Glomerular visceral epithelial cell (primary cell): Measurements from ENCODE around the gene PGAP2.
A peak's percentile ranks its signal among the peaks of the same experiment; 100 is the strongest.
"Not testable (repeated sequence)": the region's sequence is repeated elsewhere in the genome, so short reads cannot be mapped to it uniquely, and the experiment has no call there.

ENCODE experiments used
- DNase-seq: peaks from one replicate; pipeline ENCODE4 v3.0.0-alpha.2; 2016; ENCODE audit errors: extremely low spot score

PGAP2 gene

DNA sequence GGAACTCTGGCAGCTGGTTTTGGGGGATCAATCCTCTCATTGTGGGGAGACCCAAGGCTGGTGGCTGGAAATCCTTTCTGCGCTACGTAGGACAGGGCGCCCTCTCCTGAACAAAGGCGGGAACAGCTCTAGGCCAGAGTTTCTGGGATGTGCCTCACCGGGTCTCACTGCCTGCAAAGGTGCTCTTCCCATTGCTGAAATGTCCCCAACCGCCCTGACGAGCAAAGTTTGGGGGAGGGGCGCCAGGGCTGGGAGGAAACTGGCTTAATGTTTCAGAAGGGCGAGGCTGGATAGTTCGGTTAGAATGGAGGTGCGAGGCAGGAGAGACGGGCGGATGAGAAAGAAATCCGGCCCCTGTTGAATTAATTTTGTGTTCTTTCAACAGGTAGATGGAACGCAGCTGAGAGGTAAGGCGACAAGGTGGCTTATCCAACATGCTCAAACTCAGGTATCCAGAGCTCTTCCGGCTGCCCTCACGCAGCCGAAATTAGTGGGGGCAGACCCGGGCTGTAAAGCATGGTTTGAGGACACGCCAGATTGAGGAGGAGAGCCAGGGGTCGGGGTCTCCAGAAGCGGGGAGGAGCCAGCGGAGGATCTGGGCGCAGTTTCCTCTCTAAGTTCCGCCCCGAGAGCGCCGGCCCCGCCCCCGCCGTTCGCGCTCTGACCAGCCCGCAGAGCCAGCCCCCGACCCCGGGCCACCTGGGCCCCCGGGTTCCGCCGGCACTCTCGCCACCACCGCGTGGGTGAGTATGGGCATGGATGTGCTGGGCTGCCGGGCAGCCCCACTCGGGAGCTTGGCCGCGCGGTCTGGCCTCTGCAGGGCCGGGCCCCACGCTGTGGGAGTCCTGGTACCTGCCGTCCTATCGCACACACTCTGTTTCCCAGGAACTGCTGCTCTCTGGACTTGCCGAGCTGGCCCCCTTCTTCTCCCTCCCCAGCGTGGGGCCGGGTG is at the start of gene PGAP2:
TSS of gene PGAP2 (plus strand) at position 652 of the 952 bp plus-strand sequence. CDS start 2,700 bp downstream, outside the sequence.
- DNase-seq: peak; percentile 58

DNA sequence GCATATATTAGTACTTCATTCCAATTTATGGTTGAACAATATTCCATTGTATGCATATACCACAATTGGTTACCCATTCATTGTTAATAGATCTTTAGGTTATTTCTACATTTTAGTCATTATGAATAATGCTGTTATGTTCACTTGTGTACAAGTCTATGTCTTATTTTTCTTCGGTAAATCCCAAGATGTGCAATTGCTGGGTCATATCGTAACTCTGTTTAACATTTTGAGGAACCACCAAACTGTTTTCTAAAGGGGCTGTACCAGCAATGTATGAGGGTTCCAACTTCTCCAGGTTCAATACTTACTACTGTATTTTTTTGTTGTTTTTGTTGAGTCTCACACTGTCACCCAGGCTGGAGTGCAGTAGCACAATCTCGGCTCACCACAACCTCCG is 44.1 kb upstream of the PGAP2 start:
- no peak for DNase-seq

DNA sequence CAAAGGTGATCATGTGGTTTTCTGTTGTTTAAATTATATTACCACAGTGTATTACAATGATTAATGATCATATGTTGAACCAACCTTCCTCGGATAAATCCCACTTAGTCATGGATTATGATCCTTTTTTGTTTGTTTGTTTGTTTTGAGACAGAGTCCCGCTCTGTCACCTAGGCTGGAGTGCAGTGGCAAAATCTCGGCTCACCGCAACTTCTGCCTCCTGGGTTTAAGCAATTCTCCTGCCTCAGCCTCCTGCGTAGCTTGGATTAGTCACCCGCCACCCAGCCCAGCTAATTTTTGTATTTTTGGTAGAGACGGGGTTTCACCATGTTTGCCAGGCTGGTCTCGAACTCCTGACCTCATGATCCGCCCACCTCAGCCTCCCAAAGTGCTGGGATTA is 41.5 kb upstream of the PGAP2 start:
- DNase-seq: not testable (repeated sequence)

DNA sequence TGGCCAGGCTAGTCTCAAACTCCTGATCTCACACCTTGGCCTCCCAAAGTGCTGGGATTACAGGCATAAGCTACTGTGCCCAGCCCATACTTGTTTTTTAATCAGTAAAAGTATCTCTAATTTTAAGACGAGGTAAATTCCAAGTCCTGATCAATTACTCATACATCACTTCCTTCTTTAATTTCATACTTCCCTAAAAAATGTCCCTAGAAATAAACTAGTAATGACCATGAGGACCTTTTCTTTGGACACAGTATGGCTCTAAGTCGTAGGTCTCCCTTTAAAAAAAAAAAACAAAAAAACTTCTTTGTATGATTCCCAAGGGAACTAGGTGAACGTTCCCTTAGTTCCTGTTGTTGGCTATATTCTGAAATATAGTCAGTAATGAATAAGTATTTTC is 40.8 kb upstream of the PGAP2 start:
- no peak for DNase-seq

DNA sequence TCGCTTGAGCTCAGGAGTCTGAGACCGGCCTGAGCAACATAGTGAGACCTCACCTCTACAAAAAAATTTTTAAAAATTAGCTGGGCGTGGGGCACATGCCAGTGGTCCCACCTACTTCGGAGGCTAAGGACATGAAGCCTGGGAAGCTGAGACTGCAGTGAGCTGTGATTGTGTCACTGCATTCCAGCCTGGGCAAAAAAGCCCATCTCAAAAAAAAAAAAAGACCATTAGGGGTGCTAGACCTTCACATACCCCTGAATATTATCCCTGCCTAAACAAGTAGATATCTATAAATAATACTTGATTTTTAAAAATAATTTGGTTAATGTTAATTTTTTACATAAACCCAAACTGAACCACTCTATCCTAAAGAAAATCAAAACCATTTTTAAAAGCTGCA is 35.2 kb upstream of the PGAP2 start:
- DNase-seq: no peak

DNA sequence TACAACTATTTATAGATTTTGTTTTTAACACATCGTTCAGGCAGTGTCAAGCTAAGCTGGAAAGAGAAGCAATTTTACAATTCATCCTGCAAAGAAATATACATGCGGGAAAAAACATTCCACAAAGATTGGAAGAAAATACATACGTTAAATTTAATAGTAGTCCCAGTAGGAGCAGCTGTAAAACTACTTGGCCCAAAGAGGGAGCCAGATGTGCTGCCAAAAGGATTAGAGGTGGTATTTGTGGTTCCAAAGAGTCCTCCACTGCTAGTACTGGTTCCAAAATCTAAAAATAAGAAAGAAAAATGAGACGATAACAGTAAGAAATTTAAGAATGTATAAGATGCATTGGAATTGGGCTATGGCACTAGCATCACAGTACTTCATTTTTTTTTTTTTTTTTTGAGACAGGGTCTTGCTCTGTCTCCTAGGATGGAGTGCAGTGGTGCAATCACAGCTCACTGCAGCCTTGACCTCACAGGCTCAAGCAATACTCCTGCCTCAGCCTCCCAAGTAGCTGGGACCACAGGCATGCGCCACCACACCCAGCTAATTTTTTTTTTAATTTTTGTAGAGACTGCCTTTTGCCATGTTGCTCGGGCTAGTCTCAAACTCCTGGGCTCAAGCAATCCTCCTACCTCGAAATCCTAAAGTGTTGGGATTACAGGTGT is 32.5 kb upstream of the PGAP2 start:
- DNase-seq: no peak

DNA sequence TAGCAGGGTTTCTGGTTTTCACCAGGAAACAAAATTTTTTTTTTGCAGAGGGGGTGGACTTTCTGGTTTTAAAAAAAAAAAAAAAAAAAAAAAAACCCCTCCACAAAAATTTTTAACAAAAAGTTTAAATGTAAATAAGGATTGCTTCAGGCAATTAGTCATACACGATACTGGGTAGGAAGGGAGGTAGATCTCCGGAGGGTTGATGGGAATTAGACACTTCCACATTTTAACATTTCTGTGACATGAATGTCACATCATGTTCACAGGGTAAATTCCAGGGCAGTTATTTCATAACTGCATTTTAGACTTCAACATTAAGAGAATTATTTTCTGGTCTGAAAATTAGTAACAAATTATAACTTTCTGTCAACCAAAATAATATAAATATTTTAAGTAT is 26.9 kb upstream of the PGAP2 start:
- no peak for DNase-seq

DNA sequence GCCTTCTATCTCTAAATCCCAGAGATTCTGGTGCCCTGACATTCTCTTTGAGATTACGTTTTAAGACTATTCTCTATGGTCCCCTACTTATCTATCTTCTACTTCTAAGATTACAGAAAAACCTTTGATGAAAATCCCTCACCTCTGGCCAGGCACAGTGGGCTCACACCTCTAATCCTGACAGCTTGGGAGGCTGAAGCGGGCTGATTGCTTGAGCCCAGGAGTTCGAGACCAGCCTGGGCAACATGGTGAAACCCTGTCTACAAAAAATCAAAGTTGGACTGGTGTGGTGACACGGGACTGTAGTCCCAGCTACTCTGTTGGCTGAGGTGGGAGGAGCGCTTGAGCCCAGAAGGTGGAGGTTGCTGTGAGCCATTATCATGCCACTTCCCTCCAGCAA is 25.4 kb upstream of the PGAP2 start:
- DNase-seq: no peak

DNA sequence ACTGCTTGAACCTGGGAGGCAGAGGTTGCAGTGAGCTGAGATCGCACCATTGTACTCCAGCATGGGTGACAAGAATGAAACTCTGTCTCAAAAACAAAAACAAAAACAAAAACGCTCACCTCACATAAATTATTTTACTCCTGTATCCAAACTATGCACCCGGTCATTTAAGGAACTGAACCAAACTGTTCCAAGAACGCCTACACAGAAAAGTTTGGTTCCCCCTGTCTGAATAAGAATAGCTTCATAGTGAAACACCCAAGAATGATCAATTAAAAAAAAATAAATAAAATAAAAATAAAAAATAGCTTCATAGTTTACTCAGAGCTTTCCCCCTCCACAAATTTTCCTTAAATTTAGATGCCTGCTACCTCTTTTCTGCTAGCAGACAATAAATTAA is 24.7 kb upstream of the PGAP2 start:
- DNase-seq: no peak

DNA sequence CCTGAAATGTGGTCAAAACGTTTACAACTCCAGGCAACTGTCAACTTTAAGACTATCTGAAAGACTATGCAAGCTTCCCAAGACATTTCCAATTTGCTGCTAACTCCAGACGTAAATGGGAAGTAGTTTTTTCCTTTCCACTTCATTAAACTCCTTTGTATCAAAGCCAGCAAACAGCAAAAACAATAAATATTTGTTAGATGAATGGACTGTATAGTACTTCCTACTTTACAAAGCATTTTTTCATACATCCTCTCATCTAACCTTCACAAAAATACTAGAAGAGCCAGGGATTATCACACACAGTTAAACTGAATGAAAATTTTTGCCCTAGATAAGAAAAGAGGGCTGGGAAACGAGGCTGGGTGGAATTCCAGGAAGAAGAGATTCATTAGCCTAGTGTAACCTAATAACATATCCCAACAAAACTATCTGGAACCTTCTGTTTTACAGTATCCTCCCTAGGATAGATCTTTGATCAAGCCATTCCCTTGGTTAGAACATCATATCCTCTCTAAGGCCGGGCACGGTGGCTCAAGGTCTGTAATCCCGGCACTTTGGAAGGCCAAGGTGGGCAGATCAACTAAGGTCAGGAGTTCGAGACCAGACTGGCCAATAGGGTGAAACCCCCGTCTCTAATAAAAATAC is 21.5 kb upstream of the PGAP2 start:
- no peak for DNase-seq

DNA sequence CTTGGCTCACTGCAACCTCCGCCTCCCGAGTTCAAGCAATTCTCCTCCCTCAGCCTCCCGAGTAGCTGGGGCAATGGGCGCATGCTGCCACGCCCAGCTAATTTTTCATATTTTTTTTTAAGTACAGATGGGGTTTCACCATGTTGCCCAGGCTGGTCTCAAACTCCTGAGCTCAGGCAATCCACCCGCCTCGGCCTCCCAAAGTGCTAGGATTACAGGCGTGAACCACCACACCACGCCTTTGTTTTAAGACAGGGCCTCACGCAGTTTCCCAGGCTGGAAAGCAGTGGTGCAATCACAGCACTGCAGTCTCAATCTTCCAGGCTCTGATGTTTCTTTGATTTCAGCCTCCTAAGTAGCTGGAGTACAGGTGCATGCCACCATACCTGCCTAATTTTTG is 14.0 kb upstream of the PGAP2 start:
- DNase-seq: not testable (repeated sequence)

DNA sequence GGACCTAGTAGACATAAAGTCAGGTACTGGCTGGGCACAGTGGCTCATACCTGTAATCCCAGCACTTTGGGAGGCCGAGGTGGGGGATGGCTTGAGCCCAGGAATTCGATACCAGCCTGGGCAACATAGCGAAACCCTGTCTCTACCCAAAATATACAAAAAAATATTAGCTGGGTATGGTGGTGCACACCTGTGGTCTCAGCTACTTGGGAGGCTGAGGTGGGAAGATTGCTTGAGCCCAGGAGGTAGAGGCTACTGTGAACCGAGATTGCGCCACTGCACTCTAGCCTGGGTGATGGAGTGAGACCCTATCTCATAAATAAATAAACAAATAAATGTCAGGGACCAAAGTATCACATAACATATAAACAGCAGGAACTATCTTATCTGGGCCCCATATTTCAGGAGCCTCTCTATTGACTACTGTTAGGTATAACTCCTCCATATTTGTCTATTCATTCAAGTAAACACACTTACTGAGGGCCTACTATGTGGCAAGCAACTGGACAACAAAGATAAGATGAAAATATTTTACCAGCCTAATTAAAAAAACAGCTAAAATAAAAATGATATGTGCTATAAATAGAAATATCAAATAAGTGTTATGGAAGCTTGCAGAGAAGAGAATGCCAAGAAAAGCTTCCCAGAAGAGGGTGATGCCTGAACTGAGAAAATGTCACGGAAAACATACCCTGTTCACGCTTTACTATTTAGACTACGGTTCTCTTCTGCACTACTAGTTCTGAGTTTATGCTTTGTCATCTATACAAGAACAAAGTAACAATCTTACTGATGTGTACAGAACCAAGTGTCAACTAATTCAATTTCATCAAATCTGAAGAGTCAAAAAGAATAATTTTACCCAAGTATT is 13.0 kb upstream of the PGAP2 start:
- no peak for DNase-seq

DNA sequence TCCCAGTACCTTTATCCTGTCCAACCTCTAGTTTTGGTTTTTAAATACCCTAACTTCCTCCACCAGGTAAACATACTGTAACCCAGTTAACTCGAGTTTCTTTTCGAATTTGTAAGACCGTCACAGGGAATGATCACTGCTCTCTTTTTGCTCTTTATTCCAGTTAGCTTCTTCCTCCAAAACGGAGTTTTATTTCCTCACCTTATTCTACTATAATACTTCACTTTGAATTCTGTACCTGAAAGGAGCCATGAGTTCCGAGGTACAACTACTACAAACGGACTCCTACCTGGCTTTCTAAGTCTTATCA is 12.4 kb upstream of the PGAP2 start:
- DNase-seq: no peak

DNA sequence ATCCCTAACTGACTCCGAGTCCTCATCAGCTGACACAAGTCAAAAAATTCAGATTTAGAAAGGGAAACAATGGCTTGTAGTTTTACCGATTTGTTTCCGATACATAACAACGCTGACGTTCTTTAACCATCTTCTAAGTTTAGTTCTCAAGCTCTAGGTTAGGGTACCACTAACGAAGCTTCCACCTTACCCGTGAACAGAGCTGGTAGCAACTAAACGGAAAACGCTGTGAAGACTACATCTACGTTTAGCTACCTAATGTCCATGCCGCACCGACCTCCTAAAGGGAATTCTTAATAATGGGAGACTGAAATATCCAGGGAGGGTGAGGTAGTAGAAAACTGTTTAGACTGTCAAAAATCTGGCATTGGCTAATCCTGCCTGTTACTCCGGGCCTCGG is 12.0 kb upstream of the PGAP2 start:
- peak; percentile 5 for DNase-seq

DNA sequence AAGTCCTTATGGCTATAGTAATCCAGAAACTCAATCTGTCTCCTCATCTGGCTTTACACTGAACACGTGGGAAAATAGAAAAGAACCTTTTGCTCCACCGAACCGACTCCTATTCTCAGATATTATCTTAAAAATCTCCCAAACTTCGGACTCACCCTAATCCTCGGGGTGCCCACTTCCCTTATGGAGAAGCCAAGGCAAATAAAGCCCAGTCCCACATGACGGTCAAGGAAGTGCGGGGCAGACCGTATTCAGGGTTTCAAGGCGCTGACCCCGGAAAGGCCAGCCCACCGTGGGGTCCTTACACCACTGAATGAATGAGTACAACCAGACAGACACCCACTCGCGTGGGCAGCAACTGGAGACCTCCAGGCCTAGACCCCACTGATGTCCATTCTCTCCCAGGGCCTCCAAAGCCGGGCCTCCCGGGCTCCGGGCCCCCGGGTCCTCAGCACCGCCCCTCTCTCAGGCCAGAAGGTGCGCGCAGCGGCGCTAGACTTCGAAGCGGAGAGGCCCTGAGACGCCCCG is 11.5 kb upstream of the PGAP2 start:
- no peak for DNase-seq

DNA sequence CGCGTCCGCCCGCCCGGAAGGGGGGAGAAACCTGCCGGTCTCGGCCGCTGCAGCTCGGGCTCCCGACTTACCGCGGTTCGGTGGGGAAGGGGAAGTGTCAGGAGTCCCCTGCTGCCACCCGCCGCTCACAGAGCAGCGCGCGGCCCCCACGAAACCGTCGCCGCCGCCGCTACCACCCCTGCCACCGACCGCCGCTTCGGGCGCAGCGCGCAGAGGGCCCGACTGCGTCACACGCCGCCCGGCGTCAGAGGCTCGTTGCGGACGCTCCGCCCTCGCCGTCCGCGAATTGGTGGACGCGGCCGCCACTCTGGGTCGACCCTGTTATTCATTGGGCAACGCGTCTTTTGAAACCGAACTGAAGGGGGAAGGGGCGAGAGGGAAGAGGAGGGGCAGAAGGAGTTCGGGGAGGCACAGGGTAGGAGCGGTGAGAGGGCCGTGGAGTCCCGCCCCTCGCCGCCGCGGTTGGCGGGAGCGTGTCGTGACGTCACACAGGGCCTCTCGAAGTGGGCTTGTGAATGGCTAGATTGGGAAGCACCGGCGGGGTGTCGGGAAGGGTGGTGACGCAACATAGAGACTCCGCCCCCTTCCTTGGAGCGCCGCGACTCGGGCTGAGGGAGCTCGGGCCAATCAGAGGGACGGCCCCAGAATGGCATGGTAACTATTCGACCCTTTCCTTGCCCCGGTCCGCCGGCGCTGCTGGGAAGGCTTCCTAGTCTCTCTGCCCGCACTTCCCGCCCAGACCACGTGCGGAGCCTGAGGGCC is 10.8 kb upstream of the PGAP2 start, which contains the start of gene NUP98:
TSS of gene NUP98 (minus strand) at position 226 of the 762 bp plus-strand sequence. CDS start 15,437 bp downstream, outside the sequence.
- DNase-seq: peak; percentile 100

DNA sequence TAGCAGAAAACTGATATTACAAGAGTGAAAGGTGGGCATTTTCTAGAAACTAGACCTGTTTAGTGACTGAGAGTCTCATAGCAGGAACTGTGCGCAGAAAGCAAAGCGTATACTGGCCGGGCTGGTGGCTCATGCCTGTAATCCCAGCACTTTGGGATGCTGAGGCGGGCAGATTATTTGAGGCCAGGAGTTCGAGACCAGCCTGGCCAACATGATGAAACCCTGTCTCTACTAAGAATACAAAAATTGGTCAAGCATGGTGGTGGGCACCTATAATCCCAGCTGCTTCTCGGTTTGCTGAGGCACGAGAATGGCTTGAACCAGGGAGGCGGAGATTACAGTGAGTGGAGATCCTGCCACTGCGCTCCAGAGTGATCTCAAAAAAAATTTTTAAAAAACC is 9.2 kb upstream of the PGAP2 start:
- DNase-seq: no peak

DNA sequence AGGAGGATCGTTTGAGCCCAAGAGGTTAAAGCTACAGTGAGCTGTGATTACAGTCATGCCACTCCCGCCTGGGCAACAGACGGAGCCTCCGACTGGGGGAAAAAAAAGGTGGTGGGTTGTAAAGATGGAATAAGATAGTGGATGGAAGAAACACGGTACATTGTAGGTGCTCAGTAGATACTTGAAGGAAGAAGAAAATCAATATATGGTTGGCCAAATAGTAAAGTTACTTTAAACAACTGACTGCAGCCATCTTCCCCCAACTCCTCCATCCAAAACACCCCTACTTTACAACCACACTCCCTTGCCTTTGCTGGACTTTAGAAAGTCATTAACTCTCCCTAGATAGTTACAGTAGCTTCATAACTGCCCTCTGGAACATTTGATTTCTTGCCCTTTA is 8.5 kb upstream of the PGAP2 start:
- DNase-seq: no peak

DNA sequence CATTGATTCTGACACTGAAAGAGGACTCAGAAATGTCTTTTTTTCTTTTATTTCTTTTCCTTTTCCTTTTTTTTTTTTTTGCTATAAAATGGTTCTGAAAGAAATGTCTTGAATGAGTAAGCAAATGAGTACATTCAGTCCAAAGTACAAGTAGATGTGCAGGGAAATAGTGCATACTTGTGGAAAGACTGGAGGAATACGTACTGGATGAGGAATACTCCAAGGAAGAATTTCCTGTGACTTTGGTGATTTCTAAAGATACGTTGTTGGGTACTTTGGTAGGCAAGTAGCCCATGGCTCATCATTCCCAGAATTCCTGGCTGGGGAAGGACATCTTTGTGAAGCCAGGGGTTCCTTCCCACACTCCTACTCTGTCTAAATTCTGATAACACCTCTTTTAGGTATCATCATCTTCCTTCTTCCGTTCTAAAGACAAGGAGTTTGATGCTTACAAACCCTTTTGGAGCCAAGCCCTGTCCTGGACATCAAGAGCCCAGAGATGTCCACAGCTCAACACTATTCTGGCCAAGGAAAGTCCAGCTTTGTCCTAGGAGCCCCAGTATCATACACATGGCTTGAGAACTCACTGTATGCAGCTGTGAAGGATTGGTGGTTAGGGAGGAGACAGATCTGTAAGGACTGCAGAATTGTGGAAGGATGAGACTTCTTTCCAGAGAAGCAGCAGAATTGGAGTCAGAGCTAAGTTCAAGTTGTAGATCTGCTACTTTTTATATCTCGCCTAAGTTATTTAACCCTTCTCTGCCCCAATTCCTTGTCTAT is 6.2 kb upstream of the PGAP2 start:
- DNase-seq: peak; percentile 44
